HG03095 (cell line): ENCODE data around the gene FXR2.
"Not testable (repeated sequence)": the region's sequence is repeated elsewhere in the genome, so short reads cannot be mapped to it uniquely, and the experiment has no call there.

Source experiments
- ATAC-seq: cut with Tn5 transposase; IDR thresholded peaks from one replicate; pipeline ENCODE4 v1.9.1; 2021; ENCODE audit warnings: moderate library complexity; ENCODE audit not compliant: unreplicated experiment

FXR2 gene

GRCh38 chr17:7629939-7630571 lies 15.4 kb upstream of the FXR2 start, which contains the start of gene SHBG:
SHBG (plus strand) TSS chr17:7630135; CDS start chr17:7630173, 38 bp downstream.
- ATAC-seq = no peak

DNA sequence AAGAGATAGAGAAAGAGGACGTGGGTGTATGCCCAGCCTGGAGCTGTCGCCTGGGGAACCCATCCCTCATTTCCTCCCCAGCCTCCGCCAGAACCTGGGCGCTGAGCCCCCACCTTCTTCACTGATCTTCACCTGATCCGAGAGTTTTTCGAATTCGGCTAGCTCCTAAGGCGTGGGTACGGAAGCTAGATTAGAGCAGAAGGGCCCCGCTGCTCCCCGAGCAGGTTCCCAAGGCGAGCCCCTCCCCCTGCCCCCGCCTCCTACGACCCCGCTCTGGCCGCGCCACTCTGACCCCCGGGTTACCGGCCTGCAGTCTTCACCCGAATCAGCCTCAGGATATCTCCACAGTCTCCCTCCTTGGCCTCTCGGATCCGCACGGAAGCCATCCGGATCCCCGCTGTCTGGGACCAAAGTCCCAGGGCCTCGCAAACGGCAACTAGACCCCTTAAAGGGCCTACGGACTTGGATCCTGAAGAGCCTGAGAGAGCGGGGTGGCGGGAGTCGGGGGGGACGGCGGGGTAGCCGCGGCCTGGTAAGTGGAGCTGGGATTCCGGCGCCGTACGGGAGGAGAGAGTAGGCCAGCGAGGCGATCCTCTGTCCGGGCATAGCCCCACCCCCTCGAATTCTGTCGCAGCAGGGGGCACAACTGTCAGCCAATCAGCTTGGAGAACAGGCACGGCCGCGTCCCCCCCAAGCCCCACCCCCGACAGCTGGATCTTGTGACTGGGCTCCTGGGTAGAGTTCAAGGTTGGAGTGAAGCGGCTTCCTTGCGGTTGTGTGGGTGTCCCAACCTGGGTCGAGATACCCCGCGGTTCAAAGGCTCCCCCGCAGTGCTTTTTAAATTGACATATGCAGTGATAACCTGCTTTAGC lies 12.8 kb upstream of the FXR2 start, which contains the start of gene SAT2:
Gene SAT2 (minus strand): TSS at position 572 of the 872 bp plus-strand sequence. CDS start 186 bp downstream, at position 386.
- ATAC-seq = peak; percentile 62

- ATAC-seq = no peak
Measured at GRCh38 chr17:7626956-7627249, 12.2 kb upstream of the FXR2 start.

DNA sequence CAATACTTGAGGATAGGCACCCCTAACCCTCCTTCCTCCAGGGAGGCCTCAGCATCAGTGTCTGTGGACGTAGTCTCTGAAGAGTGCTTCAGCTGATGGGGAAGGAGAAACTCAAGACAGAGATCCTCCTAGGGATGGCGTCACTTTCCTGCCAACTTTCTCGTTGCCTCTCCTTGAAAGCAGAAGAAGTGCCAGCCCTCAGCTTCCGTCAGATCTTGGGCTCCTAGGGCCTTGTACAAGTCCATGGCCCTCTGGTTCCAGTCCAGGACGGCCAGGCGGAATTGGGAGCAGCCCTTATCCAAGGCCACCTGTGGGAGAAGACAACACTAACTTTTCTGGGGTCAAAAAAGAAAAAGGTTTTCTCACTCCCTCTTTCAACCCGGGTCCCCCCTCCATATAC lies 11.6 kb upstream of the FXR2 start:
- ATAC-seq = no peak

GRCh38 chr17:7625749-7626148 lies 11.1 kb upstream of the FXR2 start:
- ATAC-seq = not testable (repeated sequence)

DNA sequence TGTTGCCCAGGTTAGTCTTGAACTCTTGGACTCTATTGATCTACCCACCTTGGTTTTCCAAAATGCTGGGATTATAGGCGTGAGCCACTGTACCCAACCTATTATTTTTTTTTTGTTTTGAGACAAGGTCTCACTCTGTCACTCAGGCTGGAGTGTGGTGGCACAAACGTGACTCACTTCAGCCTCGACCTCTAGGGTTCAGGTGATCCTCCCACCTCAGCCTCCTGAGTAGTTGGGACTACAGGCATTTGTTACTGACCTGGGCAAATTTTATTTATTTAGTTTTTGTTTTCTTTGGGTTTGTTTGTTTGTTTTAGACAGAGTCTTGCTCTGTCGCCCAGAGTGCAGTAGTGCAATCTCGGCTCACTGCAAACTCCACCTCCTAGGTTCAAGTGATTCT lies 9.0 kb upstream of the FXR2 start:
- ATAC-seq = no peak

DNA sequence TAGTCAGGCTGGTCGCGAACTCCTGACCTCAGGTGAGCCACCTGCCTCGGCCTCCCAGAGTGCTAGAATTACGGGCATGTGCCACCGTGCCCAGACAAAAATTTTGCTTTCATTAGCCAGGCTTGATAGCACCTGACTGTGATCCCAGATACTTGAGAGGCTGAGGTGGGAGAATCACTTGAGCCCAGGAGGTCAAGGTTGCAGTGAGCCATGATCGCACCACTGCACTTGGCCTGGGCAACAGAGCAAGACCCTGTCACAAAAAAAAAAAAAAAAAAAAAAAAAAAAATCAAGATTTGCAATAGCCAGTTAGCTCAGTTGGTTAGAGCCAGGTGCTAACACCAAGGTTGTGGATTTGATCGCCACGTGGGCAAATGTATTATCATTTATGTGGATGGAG lies 6.1 kb upstream of the FXR2 start:
- no peak for ATAC-seq

DNA sequence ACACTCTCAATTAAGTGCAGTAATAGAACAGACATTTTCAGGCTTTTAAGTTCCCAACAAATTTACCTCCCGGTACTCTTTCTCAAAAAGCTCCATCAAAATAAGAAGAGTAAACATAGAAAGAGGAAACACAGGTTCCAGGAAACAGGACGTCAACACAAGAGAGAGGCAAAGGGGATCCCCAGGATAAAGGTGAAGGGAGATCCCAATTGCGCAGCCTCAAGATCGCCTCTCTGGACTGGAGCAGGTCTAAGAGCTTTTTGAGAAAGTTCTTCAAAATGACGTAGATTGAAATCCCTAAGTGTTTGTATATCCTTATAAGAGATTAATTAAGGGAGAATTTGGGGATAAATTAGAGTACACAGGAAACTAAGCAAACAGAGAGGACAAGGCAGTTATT lies 3.9 kb upstream of the FXR2 start:
- no peak for ATAC-seq

GRCh38 chr17:7615265-7615747 lies 609 bp upstream of the FXR2 start:
- no peak for ATAC-seq

- ATAC-seq = no peak
Measured at GRCh38 chr17:7613769-7614424, 800 bp downstream of the FXR2 start.

DNA sequence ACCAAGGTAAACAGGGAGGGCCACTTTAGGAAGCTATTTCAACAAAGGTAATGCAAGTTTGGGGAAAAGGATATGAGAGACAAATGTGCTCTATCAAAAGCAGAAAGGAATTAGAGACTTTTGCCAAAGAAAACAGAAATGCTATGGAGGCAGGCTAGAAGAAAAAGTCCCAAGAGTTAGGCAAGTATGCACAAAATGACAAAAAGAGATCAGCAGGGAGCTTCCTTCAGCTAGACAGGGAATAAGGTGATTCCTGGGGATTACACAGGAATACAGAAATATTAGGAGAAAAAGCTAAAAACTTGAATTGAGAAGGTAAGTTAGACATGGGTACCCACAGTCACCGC lies 2.4 kb downstream of the FXR2 start:
- no peak for ATAC-seq

DNA sequence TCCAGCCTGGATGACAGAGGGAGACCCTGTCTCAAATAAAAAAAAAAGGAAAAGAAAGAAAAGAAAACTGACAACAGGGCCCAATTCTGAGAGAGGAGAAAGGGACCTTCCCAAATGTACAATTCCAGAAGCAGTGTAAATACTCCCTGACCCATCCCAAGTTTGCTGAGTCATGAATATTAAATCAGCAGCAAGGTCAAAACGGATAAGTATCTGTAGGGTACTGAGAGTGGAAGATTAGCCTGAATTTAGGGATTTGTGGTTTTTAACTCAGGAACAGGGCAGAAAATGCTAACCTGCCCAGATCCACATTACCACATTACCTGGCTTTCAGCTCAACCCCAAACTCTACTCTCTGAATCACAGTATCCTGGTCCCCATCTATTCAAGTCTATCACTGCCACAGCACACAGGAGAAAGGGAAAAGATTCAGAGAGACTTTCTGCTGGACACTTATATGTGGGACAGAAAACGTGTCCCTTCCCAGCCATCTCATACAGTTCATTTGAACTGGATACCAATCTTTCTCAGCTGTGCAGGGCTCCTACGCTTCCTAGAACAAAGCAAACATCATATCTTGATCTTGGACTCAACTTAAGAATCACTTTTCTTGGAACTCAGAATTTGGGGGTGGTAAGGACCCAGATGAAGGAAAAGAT lies 2.9 kb downstream of the FXR2 start:
- no peak for ATAC-seq

DNA sequence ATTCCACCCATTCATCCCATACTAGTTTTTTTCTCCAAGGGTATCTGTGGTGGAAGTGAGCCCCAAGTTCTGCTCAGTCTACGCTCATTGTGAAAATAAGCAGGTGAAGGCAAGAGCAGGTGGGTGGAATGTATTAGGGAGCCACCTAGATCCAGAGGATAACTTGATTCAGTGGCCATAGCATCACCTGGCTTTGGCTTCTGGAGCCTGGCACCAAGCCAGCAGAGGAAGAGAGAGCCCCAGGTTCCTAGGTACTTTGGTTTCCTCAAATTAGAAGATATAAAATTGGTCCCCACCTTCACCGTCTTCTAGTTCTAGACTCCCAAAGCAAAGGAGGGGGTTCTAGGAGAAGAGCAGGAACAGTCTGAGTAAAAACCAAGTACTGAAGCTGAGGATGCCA lies 4.1 kb downstream of the FXR2 start:
- ATAC-seq = no peak

DNA sequence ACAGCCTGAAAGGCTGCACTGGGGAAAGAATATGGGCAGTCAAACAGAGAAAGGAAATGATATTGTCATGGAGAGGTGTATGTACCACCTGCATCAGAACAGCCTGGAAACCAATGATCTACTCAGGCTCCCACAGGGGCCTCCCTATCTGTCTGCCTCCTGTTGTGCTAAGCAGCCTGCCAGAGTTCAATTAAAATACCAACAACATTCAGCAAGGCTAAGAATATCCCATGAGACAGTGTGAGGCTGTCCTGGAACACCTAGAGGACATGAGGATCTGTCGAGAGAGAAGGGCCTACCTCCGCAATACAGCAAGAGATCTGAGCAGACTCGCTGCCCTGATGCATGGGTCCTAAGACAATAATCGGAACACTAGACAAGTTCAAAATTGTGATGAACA lies 8.4 kb downstream of the FXR2 start:
- ATAC-seq = no peak

DNA sequence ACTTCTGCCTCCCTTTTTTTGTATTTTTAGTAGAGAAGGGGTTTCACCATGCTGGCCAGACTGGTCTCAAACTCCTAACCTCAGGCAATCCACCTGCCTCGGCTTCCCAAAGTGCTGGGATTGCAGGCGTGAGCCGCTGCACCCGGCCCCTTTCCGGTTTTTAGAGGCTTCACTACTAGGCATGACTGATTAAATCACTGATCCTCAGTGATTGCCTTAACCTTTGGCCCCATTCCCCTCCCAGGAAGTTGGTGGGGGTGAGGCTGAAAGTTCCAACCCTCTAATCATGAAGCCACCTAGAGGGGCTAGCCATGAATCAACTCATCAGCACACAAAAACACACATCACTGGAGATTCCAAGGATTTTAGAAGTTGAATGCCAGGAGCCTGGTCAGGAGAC lies 17.1 kb downstream of the FXR2 start:
- not testable (repeated sequence) for ATAC-seq

GRCh38 chr17:7593296-7593695 lies 21.4 kb downstream of the FXR2 start:
- no peak for ATAC-seq

DNA sequence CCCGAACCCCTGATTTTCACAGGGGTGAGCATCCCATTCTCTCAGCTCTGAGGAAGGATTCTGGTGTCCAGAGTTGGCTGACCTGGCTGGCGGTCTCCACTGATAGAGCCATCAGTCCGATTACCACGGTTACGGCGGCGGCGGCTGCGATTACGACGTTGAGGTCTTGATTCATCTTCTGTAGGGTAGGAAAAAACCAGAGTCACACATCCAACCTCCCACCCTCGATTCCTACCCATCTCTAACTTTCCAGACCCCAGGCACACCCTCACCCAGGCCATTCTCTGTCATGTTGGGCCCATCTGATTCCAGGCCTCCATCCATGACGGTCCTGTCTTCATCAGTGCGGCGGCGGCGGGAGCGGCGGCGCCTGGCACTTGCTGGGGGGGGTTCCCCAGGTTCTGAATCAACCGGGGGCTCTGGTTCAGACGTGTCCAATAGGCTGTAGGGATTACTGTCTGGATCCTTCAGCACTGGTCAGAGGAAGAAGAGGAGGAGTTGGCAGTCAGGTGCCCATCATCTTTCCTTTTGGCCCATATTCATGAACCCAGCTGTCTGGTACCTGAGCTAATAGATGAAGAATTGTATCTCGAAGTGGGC lies 22.2 kb downstream of the FXR2 start:
- no peak for ATAC-seq

GRCh38 chr17:7591596-7591995 lies 23.1 kb downstream of the FXR2 start:
- no peak for ATAC-seq

GRCh38 chr17:7590743-7591142 lies 24.0 kb downstream of the FXR2 start:
- no peak for ATAC-seq

DNA sequence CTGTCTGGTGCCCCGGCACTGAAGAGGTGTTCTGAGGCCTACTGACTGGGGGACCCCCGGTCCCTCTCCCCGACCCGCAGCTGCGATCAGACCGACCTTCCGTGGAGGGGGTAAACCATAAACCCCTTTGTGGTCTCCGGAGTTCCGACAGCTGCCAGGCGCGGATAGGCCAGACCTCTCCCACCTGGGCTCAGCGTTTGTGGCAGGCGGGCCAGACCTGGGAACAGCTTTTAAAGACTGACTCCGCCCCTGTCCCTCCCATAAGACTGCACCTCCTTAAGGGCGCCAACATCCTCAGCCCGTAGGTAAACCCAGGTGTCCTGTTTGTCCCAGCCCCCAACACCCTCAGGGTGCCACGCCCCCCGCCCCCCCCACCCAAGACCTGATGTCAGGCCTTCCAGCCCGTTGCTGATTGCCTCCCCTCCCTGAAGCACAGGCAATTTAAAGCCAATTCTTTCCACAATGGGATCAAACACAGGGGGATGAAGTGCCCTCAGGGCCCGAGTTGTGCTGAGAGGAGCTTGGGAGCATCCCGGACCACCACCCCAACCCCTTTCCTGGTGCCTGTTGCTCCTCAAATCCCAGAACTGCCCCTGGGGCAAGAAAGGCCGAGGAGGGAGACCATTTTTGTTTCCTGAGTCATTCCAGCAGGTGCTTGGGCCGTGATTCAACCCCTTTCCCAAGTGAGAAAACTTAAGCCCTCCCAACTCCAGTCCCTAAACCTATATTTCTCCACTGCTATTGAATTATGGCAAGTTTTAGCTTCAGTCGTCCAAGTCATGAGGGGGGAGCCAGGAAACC lies 24.6 kb downstream of the FXR2 start, which contains the start of gene SOX15:
Gene SOX15 (minus strand): TSS at position 204 of the 801 bp plus-strand sequence. CDS start 418 bp downstream, outside the sequence.
- no peak for ATAC-seq
